ENCODE results near the gene KBTBD4. TPM values are rescaled to one million over a fixed set of nuclear protein-coding genes. Genes with fewer than 3 reads are reported as not detected.

The KBTBD4 gene
- total RNA-seq, 1 experiment from 2014 or later = 13.2 TPM

DNA sequence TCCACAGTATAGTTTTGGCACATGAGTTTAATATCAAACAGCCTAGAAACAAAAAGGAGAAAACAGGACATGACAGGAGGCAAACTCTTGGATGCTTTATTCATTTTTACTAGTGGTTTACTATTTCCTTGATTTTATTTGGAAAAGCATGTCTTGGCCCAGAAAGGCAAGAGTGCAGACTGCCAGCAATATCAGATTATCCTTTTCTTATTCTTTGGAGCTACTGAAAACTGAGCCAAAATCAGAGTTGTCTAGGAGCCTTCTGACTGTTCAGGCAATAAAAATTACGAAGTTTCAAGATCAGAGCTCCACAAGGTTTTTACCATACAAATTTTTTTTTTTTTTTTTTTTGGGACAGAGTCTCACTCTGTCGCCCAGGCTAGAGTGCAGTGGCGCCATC, 41.9 kb downstream of the KBTBD4 start:
- intact Hi-C loops (cut with micrococcal nuclease) = no loop called here
- H3K4me1 ChIP-seq (ENCODE audit: control insufficient read depth in 1 of 2, insufficient read depth in 2 of 2, low read length in 2 of 2) = peaks cover 14 to 26% of the 10 kb centered on the region in 2 experiments; a peak in 3 of 4 replicates
- H3K9me3 ChIP-seq (ENCODE audit: control insufficient read depth in 1 of 2, insufficient read depth in 1 of 2, low read depth in 1 of 2, low read length in 2 of 2) = no peaks in the 10 kb centered on the region
- no peak overlapping the region for H3K27ac ChIP-seq (ENCODE audit: low read depth, low read length)
- peaks cover 26% of the 10 kb centered on the region; the same call in 1 of the 2 replicates for H4K20me1 ChIP-seq (ENCODE audit: insufficient read depth)
- H3K27me3 ChIP-seq (ENCODE audit: insufficient read depth, low read length) = no peaks in the 10 kb centered on the region
- no peak overlapping the region for H3K9ac ChIP-seq (ENCODE audit: low read length)
- RAD21 ChIA-PET (ENCODE audit: low non-redundant PET in 1 of 2, low total read pairs in 2 of 2, uncharacterized antibody in 2 of 2, unreplicated experiment in 2 of 2) = no interaction called here
- H3K79me2 ChIP-seq (ENCODE audit: insufficient read depth, low read length) = peaks cover 100% of the 10 kb centered on the region
- no peak overlapping the region for H2AFZ ChIP-seq (ENCODE audit: low read depth, low read length, poor library complexity, severe bottlenecking)
- POLR2A ChIA-PET = interaction anchor here (1.4 kb wide), 1 partner anchor 15 kb away, joined by 3 read pairs; no protein-coding TSS in a partner anchor
- no peak overlapping the region for H3K4me2 ChIP-seq (ENCODE audit: low read length)
- CTCF ChIA-PET = no interaction called here
- no peaks in the 10 kb centered on the region for H3K9me2 ChIP-seq (ENCODE audit: insufficient read depth)
- TF ChIP-seq EGR1 (IDR thresholded peaks at IDR 0.05; ENCODE audit: low read depth) (no peak), POLR2A (IDR thresholded peaks at IDR 0.05; ENCODE audit: borderline replicate concordance, extremely low read depth, insufficient read depth, insufficient read length) (no peak), CEBPB (IDR thresholded peaks at IDR 0.05; ENCODE audit: low read depth) (no peak), ZFX (IDR thresholded peaks at IDR 0.05) (no peak), CBX3 (IDR thresholded peaks at IDR 0.05; ENCODE audit: low read depth) (no peak), TCF7L2 (IDR thresholded peaks at IDR 0.05; ENCODE audit: borderline replicate concordance, extremely low read depth, insufficient read depth, insufficient read length) (no peak), RAD21 (IDR thresholded peaks at IDR 0.05; ENCODE audit: low read depth) (no peak), ZNF274 (IDR thresholded peaks at IDR 0.05; ENCODE audit: low read depth, low read length) (no peak)
- H3K4me3 ChIP-seq (replicated peaks in 1 of 2; ENCODE audit: low read depth in 1 of 2, low read length in 2 of 2) = no peak overlapping the region
- H3K36me3 ChIP-seq (ENCODE audit: control insufficient read depth in 1 of 2, insufficient read depth in 2 of 2, low read length in 2 of 2) = no peaks in the 10 kb centered on the region; a peak in 1 of 4 replicates
- ATAC-seq (no peak), DNase-seq (ENCODE audit: low read depth, low spot score) (no peak)
- no TSS peak for BruUV-seq (replicated peaks)

- ChIA-PET CTCF (interaction anchor here (1.2 kb wide), 1 partner anchor 17 kb away, joined by 5 read pairs; no protein-coding TSS in a partner anchor), POLR2A (no interaction called here), RAD21 (ENCODE audit: low non-redundant PET in 1 of 2, low total read pairs in 2 of 2, uncharacterized antibody in 2 of 2, unreplicated experiment in 2 of 2) (no interaction called here)
- Histone ChIP-seq H3K4me2 (ENCODE audit: low read length) (no peak overlapping the region), H3K9me2 (ENCODE audit: insufficient read depth) (no peaks in the 10 kb centered on the region), H3K9ac (ENCODE audit: low read length) (no peak overlapping the region), H3K27ac (ENCODE audit: low read depth, low read length) (no peak overlapping the region), H3K36me3 (ENCODE audit: control insufficient read depth in 1 of 2, insufficient read depth in 2 of 2, low read length in 2 of 2) (no peaks in the 10 kb centered on the region; a peak in 1 of 4 replicates), H4K20me1 (ENCODE audit: insufficient read depth) (peaks cover 23% of the 10 kb centered on the region; the same call in 1 of the 2 replicates), H2AFZ (ENCODE audit: low read depth, low read length, poor library complexity, severe bottlenecking) (no peak overlapping the region), H3K9me3 (ENCODE audit: control insufficient read depth in 1 of 2, insufficient read depth in 1 of 2, low read depth in 1 of 2, low read length in 2 of 2) (no peaks in the 10 kb centered on the region), H3K27me3 (ENCODE audit: insufficient read depth, low read length) (no peaks in the 10 kb centered on the region), H3K4me1 (ENCODE audit: control insufficient read depth in 1 of 2, insufficient read depth in 2 of 2, low read length in 2 of 2) (peaks cover 5 to 7% of the 10 kb centered on the region in 2 experiments; a peak in 3 of 4 replicates), H3K4me3 (replicated peaks in 1 of 2; ENCODE audit: low read depth in 1 of 2, low read length in 2 of 2) (no peak overlapping the region), H3K79me2 (ENCODE audit: insufficient read depth, low read length) (peaks cover 100% of the 10 kb centered on the region)
- DNase-seq (ENCODE audit: low read depth, low spot score) (no peak), ATAC-seq (no peak)
- TF ChIP-seq POLR2A (IDR thresholded peaks at IDR 0.05; ENCODE audit: borderline replicate concordance, extremely low read depth, insufficient read depth, insufficient read length) (no peak), YY1 (IDR thresholded peaks at IDR 0.05; ENCODE audit: extremely low read depth, insufficient replicate concordance, low read depth, low read length) (no peak), EZH2 (IDR thresholded peaks at IDR 0.05) (no peak), POLR2AphosphoS5 (IDR thresholded peaks at IDR 0.05; ENCODE audit: low read depth, low read length) (no peak), SP1 (IDR thresholded peaks at IDR 0.05; ENCODE audit: low read depth) (no peak), RAD21 (IDR thresholded peaks at IDR 0.05; ENCODE audit: low read depth) (no peak)
- BruUV-seq (replicated peaks) = no TSS peak
- intact Hi-C loops (cut with micrococcal nuclease) = no loop called here
Observed at GRCh38 chr11:47534704-47535251, 44.0 kb downstream of the KBTBD4 start.

All from HCT116 (cell line).